ENCODE results near the gene CHP1. TPM values are rescaled to one million over a fixed set of nuclear protein-coding genes. Genes with fewer than 3 reads are reported as not detected.

The CHP1 gene
- total RNA-seq, 1 experiment from 2014 or later: 97.7 TPM

GRCh38 chr15:41286665-41287333 is 55.7 kb downstream of the CHP1 start:
- H3K4me2 ChIP-seq (ENCODE audit: insufficient read depth, insufficient read length, low read length): no peak overlapping the region
- TF ChIP-seq CTCF (conservative IDR thresholded peaks at IDR 0.05): no peak
- H3K9me3 ChIP-seq (ENCODE audit: control insufficient read depth, low read depth, low read length): no peaks in the 10 kb centered on the region
- no peak for DNase-seq
- no peak overlapping the region for H3K14ac ChIP-seq (ENCODE audit: insufficient read depth, low read length)
- no peak overlapping the region for H2BK12ac ChIP-seq (ENCODE audit: insufficient read length, low read depth, low read length)
- no peak overlapping the region for H2BK20ac ChIP-seq (ENCODE audit: low read depth, low read length, poor library complexity, severe bottlenecking)
- peaks cover 2% of the 10 kb centered on the region; the same call in 1 of the 2 replicates for H3K4me1 ChIP-seq (ENCODE audit: insufficient read depth, low read length)
- no peak overlapping the region for H2BK120ac ChIP-seq (ENCODE audit: low read depth, low read length, poor library complexity, severe bottlenecking)
- H2BK15ac ChIP-seq (ENCODE audit: low read depth, low read length): no peak overlapping the region
- no peaks in the 10 kb centered on the region; a peak in 1 of 5 replicates for H3K9me3 Mint-ChIP-seq
- H3K23me2 ChIP-seq (ENCODE audit: insufficient read length, low read depth, low read length, poor library complexity, severe bottlenecking): peaks cover 8% of the 10 kb centered on the region
- peaks cover 7% of the 10 kb centered on the region for H3K79me1 ChIP-seq (ENCODE audit: insufficient read depth, low read depth, low read length, poor library complexity, severe bottlenecking)
- H3K27me3 Mint-ChIP-seq (ENCODE audit: low read depth): no peaks in the 10 kb centered on the region
- H2BK5ac ChIP-seq (ENCODE audit: insufficient read length, low read length): no peak overlapping the region
- H3K27ac Mint-ChIP-seq: peak overlapping the region in 1 of 3 experiments; percentile 61; a peak in 1 of 7 replicates
- H3K4me3 Mint-ChIP-seq: peak overlapping the region in 1 of 2 experiments; percentile 40; a peak in 2 of 5 replicates
- no peak overlapping the region for H3K9ac ChIP-seq (ENCODE audit: extremely low read depth, insufficient read length, low read length)
- peaks cover 18 to 30% of the 10 kb centered on the region in 2 experiments for H3K4me1 Mint-ChIP-seq
- no peak overlapping the region for H3K56ac ChIP-seq (ENCODE audit: insufficient read length, low read depth, low read length)
- no peak overlapping the region for H2AFZ ChIP-seq (ENCODE audit: low read length)
- H3K27me3 ChIP-seq (ENCODE audit: insufficient read depth, low read length): no peaks in the 10 kb centered on the region
- no peak overlapping the region for H3K4ac ChIP-seq (ENCODE audit: low read depth, low read length)
- WGBS (ENCODE audit: extremely low coverage, insufficient read length, low lambda C conversion rate): no CpG with 5 or more reads among the region's 6 CpGs
- no peak overlapping the region for H3K23ac ChIP-seq (ENCODE audit: insufficient read length, low read depth, low read length)
- H3T11ph ChIP-seq (ENCODE audit: low read length): no peak overlapping the region
- peaks cover 8% of the 10 kb centered on the region; the same call in 1 of the 2 replicates for H3K79me2 ChIP-seq (ENCODE audit: insufficient read depth, low read length)
- H4K8ac ChIP-seq (replicated peaks; ENCODE audit: insufficient read length, low read depth, low read length): no peak overlapping the region
- H3K36me3 Mint-ChIP-seq (ENCODE audit: insufficient read depth in 1 of 3, low read depth in 3 of 3): peaks cover 46 to 64% (median 50%) of the 10 kb centered on the region in 3 experiments
- no peak overlapping the region for H4K5ac ChIP-seq (ENCODE audit: insufficient read length, low read depth, low read length)
- H3K18ac ChIP-seq (ENCODE audit: insufficient read length, low read depth, low read length): no peak overlapping the region
- H3K27ac ChIP-seq (ENCODE audit: insufficient read length, low read depth, low read length): no peak overlapping the region
- no peak overlapping the region for H4K91ac ChIP-seq (ENCODE audit: insufficient read length, low read depth, low read length)
- no peaks in the 10 kb centered on the region for H4K20me1 ChIP-seq (ENCODE audit: control insufficient read depth, insufficient read depth, insufficient read length)
- no peak overlapping the region for H2AK5ac ChIP-seq (ENCODE audit: insufficient read length, low read length)
